Ectodermal cell (in vitro differentiated cells): ENCODE measurements around the gene PRR9.
"Not testable (repeated sequence)": the region's sequence is repeated elsewhere in the genome, so short reads cannot be mapped to it uniquely, and the experiment has no call there.

Experiments used
- H3K27ac ChIP-seq: 2 replicates; pipeline ENCODE4 v1.7.0; 2013; ENCODE audit warnings: mild to moderate bottlenecking, low read depth, low read length; ENCODE audit not compliant: insufficient read depth, poor library complexity, severe bottlenecking
- H3K27me3 ChIP-seq: 2 replicates; pipeline ENCODE4 v1.7.0; 2013; ENCODE audit warnings: mild to moderate bottlenecking, low read length; ENCODE audit not compliant: insufficient read depth, control insufficient read depth, poor library complexity, severe bottlenecking
- H3K36me3 ChIP-seq: one replicate; pipeline ENCODE4 v1.7.0; 2013; ENCODE audit warnings: low read length; ENCODE audit not compliant: control insufficient read depth, insufficient read depth
- H3K4me1 ChIP-seq: one replicate; pipeline ENCODE4 v1.7.0; 2013; ENCODE audit warnings: low read length; ENCODE audit not compliant: control insufficient read depth, insufficient read depth
- H3K4me3 ChIP-seq: 2 replicates; pipeline ENCODE4 v1.7.0; 2013; ENCODE audit warnings: low read depth, low read length, control low read depth; ENCODE audit not compliant: insufficient read depth
- H3K9me3 ChIP-seq: 2 replicates; pipeline ENCODE4 v1.7.0; 2013; ENCODE audit warnings: mild to moderate bottlenecking, low read length, moderate library complexity; ENCODE audit not compliant: control insufficient read depth
- WGBS, 2 experiments: methylation state at CpG; one replicate each; pipeline ENCODE4 v1.1.7; 2013; ENCODE audit warnings: missing lambda C conversion rate in 2 of 2; 5-methylcytosine and 5-hydroxymethylcytosine counted together

Gene PRR9

DNA sequence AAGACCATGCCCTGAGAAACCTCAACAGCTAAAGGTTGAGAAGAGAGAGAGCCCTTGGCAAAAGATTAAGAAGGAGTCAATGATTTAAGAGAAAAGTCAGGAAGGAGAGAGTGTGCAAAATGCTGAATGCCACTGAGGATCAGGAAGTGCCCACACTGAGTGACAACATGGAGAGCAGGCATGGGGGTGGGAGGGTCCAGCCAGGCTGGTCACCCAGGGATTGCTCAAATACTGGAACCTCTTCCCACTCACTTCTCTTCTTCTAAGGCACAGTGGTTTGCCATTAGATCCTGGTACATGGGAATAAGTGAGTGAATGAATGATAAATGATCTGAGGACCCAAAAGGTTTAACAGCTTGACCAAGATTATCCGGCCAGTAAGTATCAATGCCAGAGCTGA lies 11.1 kb downstream of the PRR9 start:
- no peak overlapping the region for H3K27ac ChIP-seq
- no peak overlapping the region for H3K4me3 ChIP-seq
- no peaks in the 10 kb centered on the region for H3K4me1 ChIP-seq
- no peaks in the 10 kb centered on the region for H3K27me3 ChIP-seq
- H3K36me3 ChIP-seq = no peaks in the 10 kb centered on the region
- no peaks in the 10 kb centered on the region for H3K9me3 ChIP-seq
- WGBS, 2 experiments = 75 to 96% methylated on average over 1 of the region's 1 CpG

DNA sequence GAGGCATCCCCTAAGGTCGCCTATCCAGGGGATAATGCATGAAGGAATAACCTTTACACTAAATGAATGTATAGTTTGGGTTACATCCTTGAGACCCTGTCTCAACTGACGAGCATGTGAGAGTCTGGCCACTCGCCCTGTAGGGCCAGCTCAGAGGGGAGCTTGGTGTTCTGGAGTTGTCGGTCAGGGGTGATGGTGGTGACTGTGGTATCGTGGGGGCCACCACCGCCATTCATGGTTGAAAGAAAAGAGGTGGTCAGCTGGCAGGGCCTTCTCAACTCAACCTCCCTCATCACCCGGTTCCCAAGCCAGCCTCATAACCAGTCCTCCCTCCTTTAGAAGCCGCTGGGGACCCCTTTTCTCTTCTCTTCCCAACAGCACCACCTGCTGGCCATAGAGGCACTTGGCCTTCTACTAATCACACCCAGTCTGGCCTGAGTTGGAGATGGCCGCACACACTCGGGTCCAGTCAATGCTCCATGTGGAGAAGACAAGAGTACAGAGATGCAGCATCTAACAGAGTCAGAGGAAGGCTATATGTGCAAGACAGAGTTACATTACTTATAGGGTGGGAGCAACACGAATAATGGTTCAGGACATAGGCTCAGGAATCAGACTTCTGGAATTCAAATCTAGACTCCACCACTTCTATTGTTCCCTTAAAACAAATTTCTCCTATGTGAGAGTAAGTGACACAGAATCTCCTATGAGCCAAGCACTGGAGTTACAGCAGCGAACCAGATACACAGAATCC lies 11.9 kb downstream of the PRR9 start:
- H3K27ac ChIP-seq, H3K4me3 ChIP-seq, H3K4me1 ChIP-seq, H3K27me3 ChIP-seq, H3K36me3 ChIP-seq, H3K9me3 ChIP-seq: not testable (repeated sequence)
- 59 to 65% methylated on average over 10 to 11 of the region's 12 CpGs for WGBS, 2 experiments

DNA sequence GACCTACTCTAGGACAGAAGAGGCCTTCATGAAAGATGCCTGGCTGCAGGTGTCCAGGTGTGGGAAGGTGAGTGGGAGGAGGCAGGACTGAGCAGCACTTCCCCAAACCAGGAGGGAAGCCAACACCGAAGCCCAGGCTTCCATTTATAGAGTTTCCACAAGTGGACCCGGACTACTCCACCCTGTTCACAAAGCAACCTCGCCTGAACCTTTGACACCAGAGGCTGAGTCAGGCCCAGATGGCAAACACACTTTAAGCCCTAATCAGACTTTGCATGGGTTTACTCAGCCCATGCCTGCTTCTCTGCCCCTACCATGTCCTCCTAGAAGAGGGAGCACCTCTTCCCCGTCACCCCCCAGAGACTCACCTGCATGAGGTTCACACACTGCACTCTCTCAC lies 14.0 kb downstream of the PRR9 start:
- H3K4me3 ChIP-seq = no peak overlapping the region
- no peaks in the 10 kb centered on the region for H3K9me3 ChIP-seq
- WGBS, 2 experiments = 85% methylated on average over 4 of the region's 4 CpGs
- no peaks in the 10 kb centered on the region for H3K27me3 ChIP-seq
- H3K36me3 ChIP-seq = no peaks in the 10 kb centered on the region
- H3K27ac ChIP-seq = no peak overlapping the region
- no peaks in the 10 kb centered on the region for H3K4me1 ChIP-seq

DNA sequence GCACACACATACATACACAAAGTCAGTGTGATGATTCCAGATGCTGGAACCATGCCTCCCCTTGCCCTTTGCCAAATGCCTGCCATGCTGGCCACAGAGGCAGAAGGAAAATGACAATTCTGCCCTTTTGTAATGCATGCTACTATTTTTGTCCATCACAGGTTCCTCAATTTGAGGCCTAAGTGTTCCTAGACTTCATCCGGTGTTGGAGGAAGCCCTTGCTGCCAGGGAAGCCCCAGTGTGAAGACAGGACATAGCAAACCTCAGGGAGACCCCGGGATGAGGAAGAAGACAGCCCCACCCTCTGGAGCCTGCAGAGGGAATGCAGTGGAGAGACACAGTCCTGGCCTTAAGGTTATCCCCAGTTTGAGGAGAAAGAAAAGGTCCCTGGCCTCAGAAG lies 14.4 kb downstream of the PRR9 start:
- WGBS, 2 experiments = 76 to 86% methylated on average over 2 of the region's 2 CpGs
- H3K9me3 ChIP-seq = no peaks in the 10 kb centered on the region
- no peaks in the 10 kb centered on the region for H3K27me3 ChIP-seq
- no peak overlapping the region for H3K27ac ChIP-seq
- H3K36me3 ChIP-seq = no peaks in the 10 kb centered on the region
- no peak overlapping the region for H3K4me3 ChIP-seq
- H3K4me1 ChIP-seq = no peaks in the 10 kb centered on the region

DNA sequence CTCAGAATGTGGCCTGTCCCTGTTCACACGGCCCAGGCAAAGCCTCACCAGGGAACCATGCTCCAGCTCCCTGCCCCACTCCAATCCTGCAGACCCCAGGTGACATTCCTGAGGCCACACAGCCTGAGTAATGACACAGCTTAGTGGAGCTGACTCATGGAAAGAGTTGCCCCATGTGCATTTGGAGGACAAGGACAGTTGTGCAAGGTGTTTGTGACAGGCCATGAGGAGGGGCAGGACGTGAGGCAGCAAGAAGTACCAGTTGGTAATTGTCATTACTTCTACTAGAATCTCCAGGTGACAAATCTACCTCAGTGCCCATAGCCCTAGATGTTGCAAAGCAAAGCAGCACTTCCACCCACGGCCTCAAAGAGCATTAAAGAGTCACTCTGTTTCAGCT lies 15.2 kb downstream of the PRR9 start:
- H3K9me3 ChIP-seq = no peaks in the 10 kb centered on the region
- H3K36me3 ChIP-seq = no peaks in the 10 kb centered on the region
- 78% methylated on average over 3 of the region's 3 CpGs for WGBS, 2 experiments
- no peak overlapping the region for H3K27ac ChIP-seq
- H3K4me3 ChIP-seq = no peak overlapping the region
- H3K4me1 ChIP-seq = no peaks in the 10 kb centered on the region
- H3K27me3 ChIP-seq = no peaks in the 10 kb centered on the region

DNA sequence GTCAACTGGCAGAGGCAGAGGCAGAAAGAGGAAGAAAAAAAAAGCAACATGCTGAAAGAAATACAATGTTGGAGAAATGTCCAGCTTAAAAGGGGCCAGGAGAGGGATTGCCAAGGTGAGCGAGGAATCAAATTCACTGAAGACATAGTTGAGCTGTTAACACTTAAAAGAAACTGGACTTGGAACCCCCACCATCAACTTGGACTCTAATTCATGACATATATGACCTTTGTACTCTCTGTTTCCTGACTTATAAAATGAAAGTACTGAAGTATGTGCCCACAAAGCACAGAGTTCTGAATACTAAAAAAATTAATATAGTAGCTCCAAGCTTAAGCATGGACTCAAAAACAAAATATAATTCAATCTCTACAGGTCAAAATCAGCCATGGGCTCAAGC lies 16.1 kb downstream of the PRR9 start:
- no peak overlapping the region for H3K4me3 ChIP-seq
- 70 to 95% methylated on average over 1 of the region's 1 CpG for WGBS, 2 experiments
- no peaks in the 10 kb centered on the region for H3K36me3 ChIP-seq
- no peak overlapping the region for H3K27ac ChIP-seq
- no peaks in the 10 kb centered on the region for H3K4me1 ChIP-seq
- no peaks in the 10 kb centered on the region for H3K9me3 ChIP-seq
- no peaks in the 10 kb centered on the region for H3K27me3 ChIP-seq

DNA sequence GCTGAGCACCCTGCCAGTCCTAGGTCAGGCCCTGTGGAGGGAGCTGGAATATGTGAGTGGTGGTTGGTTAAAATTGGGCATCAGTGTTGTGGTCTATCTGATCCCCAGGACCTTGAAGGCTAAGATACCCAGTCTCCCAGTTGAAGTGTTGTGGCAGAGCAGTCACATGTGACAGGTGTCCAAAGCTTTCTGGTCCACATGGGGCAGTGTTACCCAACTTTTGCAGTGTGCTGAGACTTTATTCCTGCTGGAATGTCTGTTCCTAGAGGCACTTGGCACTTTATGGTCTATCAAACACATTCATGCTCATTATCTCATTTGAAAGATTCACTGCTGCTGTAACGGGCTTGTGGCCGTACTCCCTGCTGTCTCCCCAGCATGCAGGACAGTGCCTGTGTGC lies 21.1 kb downstream of the PRR9 start:
- no peak overlapping the region for H3K27ac ChIP-seq
- no peaks in the 10 kb centered on the region for H3K36me3 ChIP-seq
- H3K4me1 ChIP-seq = no peaks in the 10 kb centered on the region
- no peaks in the 10 kb centered on the region for H3K9me3 ChIP-seq
- WGBS, 2 experiments = 77 to 86% methylated on average over 2 of the region's 2 CpGs
- no peak overlapping the region for H3K4me3 ChIP-seq
- no peaks in the 10 kb centered on the region for H3K27me3 ChIP-seq

DNA sequence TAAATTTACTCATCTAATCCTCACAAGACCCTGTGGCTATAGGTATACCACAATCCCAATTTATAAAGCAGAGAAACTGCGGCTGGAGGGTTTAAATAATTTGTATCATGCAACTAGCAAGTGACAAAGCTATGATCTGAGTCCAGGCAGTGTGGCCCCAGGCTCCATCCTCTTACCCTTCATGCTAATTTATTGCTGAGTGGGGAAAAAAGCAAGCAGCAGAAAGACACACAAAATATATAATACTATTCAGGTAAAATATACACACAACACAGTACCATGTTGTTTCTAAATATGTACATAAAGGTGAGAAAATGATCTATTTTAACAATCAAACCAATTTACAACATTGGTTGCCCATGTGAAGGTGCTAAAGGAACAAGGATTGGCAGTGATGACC lies 24.8 kb downstream of the PRR9 start:
- no peak overlapping the region for H3K27ac ChIP-seq
- H3K4me3 ChIP-seq = no peak overlapping the region
- H3K36me3 ChIP-seq = no peaks in the 10 kb centered on the region
- 100% methylated on average over 1 of the region's 1 CpG for WGBS, 2 experiments
- H3K9me3 ChIP-seq = no peaks in the 10 kb centered on the region
- no peaks in the 10 kb centered on the region for H3K4me1 ChIP-seq
- H3K27me3 ChIP-seq = no peaks in the 10 kb centered on the region

DNA sequence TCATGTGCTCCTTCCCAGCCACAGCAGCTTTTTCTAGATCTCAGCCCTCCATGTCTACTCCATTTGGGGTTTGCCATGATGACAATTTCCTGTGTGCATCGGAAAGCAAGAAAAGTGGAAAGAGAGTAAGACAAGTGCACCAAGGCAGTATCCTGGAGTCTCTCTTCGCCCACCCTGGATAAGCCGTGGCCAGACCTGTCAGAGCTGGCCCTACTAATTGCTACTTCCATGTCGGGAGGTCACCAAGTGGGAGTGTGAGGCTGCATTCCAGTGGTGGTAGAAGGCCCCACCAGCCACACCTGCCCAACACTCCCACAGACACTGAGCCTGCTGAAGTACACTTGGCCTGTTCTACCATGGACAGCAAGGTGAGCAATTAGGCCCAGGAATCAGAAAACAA lies 28.1 kb downstream of the PRR9 start:
- Histone ChIP-seq H3K4me1 (no peaks in the 10 kb centered on the region), H3K4me3 (no peak overlapping the region), H3K36me3 (no peaks in the 10 kb centered on the region), H3K27ac (no peak overlapping the region), H3K9me3 (no peaks in the 10 kb centered on the region), H3K27me3 (no peaks in the 10 kb centered on the region)
- WGBS, 2 experiments = 86 to 93% methylated on average over 4 of the region's 4 CpGs

DNA sequence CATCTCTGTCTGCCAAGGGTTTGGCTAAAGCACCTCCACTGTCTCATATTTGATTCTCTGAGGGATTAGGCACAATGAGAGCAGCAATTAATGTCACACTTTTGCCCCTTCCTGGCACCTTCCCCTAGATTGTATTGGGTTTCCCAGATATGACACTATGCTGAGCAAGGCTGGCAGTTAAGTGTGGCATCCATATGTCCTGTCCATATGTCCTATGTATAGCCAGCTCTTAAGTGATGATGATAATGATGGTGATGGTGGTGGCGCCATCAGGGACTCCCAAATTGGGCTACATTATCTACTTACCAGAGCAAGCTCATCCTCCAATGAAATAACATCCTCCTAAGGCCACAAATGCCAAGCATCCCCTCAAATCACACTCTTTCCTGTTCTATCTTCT lies 28.6 kb downstream of the PRR9 start:
- Histone ChIP-seq H3K36me3 (no peaks in the 10 kb centered on the region), H3K9me3 (no peaks in the 10 kb centered on the region), H3K27me3 (no peaks in the 10 kb centered on the region), H3K4me1 (no peaks in the 10 kb centered on the region), H3K27ac (no peak overlapping the region), H3K4me3 (no peak overlapping the region)
- WGBS, 2 experiments = 57 to 90% methylated on average over 1 of the region's 1 CpG

DNA sequence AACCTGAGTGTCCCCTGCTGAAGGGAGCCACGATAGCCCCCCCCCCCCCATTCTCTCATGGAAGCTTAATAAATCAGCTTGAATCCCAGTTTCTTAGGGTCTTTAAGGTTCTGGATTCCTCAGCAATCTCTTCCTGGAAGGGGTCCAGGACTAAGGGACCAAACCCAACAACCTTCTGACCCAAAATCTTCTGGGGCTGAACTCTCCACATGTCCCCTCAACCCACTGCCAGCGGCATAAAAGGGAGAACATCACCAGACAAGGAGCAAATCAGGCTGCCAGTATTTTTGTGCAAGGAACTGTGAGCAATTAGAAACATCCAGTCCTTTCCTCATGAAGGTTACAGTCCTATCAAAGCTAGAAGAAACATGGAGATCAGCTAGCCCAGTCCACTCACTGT lies 29.4 kb downstream of the PRR9 start:
- Histone ChIP-seq H3K27me3 (no peaks in the 10 kb centered on the region), H3K4me3 (no peak overlapping the region), H3K27ac (no peak overlapping the region), H3K4me1 (no peaks in the 10 kb centered on the region), H3K9me3 (no peaks in the 10 kb centered on the region), H3K36me3 (no peaks in the 10 kb centered on the region)
- WGBS, 2 experiments = 76 to 87% methylated on average over 2 of the region's 2 CpGs
